Loucy (cell line): ENCODE results near the gene TRIM29.

ENCODE experiments used
- CTCF ChIP-seq: fragments of 200-600 bp; sonication (generic); conservative IDR thresholded peaks from 2 replicates; pipeline ENCODE4 v1.5.1; 2014; ENCODE audit warnings: mild to moderate bottlenecking, antibody characterized with exemption, low read length
- EZH2phosphoT487 ChIP-seq: fragments of 200-600 bp; IDR thresholded peaks from 2 replicates; pipeline ENCODE4 v1.6.1; 2018; ENCODE audit warnings: antibody characterized with exemption, mild to moderate bottlenecking, moderate library complexity, borderline replicate concordance

GRCh38 chr11:120108785-120109168 is 29.1 kb downstream of the TRIM29 start:
- TF ChIP-seq EZH2phosphoT487 (no peak), CTCF (no peak)
